Right ventricle myocardium inferior (tissue), 1 donor: ENCODE data around the gene HIPK4. TPM values are rescaled to one million over a fixed set of nuclear protein-coding genes. Genes with fewer than 3 reads are reported as not detected.
"Not testable (repeated sequence)": the region's sequence is repeated elsewhere in the genome, so short reads cannot be mapped to it uniquely, and the experiment has no call there.

ENCODE experiments used
- ATAC-seq: fragments of 200-7000 bp; cut with Tn5 transposase; one replicate; pipeline ENCODE4 v1.9.1; 2020; ENCODE audit warnings: mild to moderate bottlenecking, moderate library complexity
- DNase-seq: peaks from one replicate; pipeline ENCODE4 v3.0.0; 2021; ENCODE audit errors: missing footprints
- intact Hi-C: fragments of 100-400 bp; cut with DNase I; formaldehyde crosslinking; loops from one replicate; pipeline ENCODE4 v1.11.0; 2022
- total RNA-seq: library from RNA; stranded (reverse); fragmentation: NEBNext Ultra II Directional; extraction: Animal tissue kit (Norgen Biotek cat#: 25700); gene quantifications from one replicate; pipeline ENCODE4 v1.2.1, GENCODE V29; 2021
- donor health status: DM: no; HTN: yes; CAD: no; lungs with severe emphysema.

Gene HIPK4
- total RNA-seq, 1 donor from 2014 or later = not detected

- intact Hi-C loops = no loop called here
- no peak for ATAC-seq
Observed at GRCh38 chr19:40355975-40356680, 33.9 kb downstream of the HIPK4 start.

GRCh38 chr19:40348961-40349507 is 40.9 kb downstream of the HIPK4 start:
- ATAC-seq (no peak), DNase-seq (no peak)
- intact Hi-C loops = loop anchor here (1.0 to 5.0 kb wide), 2 partner anchors 54 to 73 kb away; no protein-coding TSS in a partner anchor

More at GRCh38 chr19:40355975-40356680, 33.9 kb downstream of the HIPK4 start:
- no peak for DNase-seq

GRCh38 chr19:40348125-40348913 is 41.7 kb downstream of the HIPK4 start, which contains the start of the genes C19orf47 and PLD3:
Gene C19orf47, minus strand, starts transcription at chr19:40348397. Its CDS starts 6,540 bp downstream, at chr19:40341857.
Gene PLD3, plus strand, starts transcription at chr19:40348695. Its CDS starts 17,789 bp downstream, at chr19:40366484.
- intact Hi-C loops = loop anchor here (5.0 kb wide), 1 partner anchor 74 kb away; no protein-coding TSS in a partner anchor
- ATAC-seq (peak; percentile 99), DNase-seq (peak; percentile 100)

GRCh38 chr19:40344422-40344821 is 45.6 kb downstream of the HIPK4 start:
- intact Hi-C loops = no loop called here
- no peak for ATAC-seq
- DNase-seq = no peak

GRCh38 chr19:40342644-40343311 is 47.2 kb downstream of the HIPK4 start:
- DNase-seq = no peak
- ATAC-seq = no peak
- intact Hi-C loops = no loop called here

GRCh38 chr19:40341601-40342482 is 48.1 kb downstream of the HIPK4 start:
- ATAC-seq (peak; percentile 94), DNase-seq (peak; percentile 84)
- intact Hi-C loops = loop anchor here (2.0 kb wide), 1 partner anchor 125 kb away; the partner anchor contains the start of gene SPTBN4

GRCh38 chr19:40339018-40339728 is 50.8 kb downstream of the HIPK4 start:
- intact Hi-C loops = no loop called here
- DNase-seq (no peak), ATAC-seq (no peak)

- intact Hi-C loops = no loop called here
- DNase-seq (no peak), ATAC-seq (no peak)
Observed at GRCh38 chr19:40337594-40337993, 52.4 kb downstream of the HIPK4 start.

- ATAC-seq (no peak), DNase-seq (no peak)
- intact Hi-C loops = no loop called here
Observed at GRCh38 chr19:40337107-40337506, 52.9 kb downstream of the HIPK4 start.

GRCh38 chr19:40336601-40336900 is 53.4 kb downstream of the HIPK4 start:
- ATAC-seq (no peak), DNase-seq (no peak)
- intact Hi-C loops = no loop called here

- intact Hi-C loops = no loop called here
- ATAC-seq (no peak), DNase-seq (no peak)
Observed at GRCh38 chr19:40335855-40336600, 54.0 kb downstream of the HIPK4 start.

GRCh38 chr19:40335101-40335500 is 54.9 kb downstream of the HIPK4 start:
- no peak for DNase-seq
- ATAC-seq = no peak
- intact Hi-C loops = no loop called here

GRCh38 chr19:40333083-40333482 is 56.9 kb downstream of the HIPK4 start:
- intact Hi-C loops, ATAC-seq, DNase-seq: not testable (repeated sequence)

GRCh38 chr19:40332669-40333068 is 57.3 kb downstream of the HIPK4 start:
- no peak for DNase-seq
- no peak for ATAC-seq
- intact Hi-C loops = no loop called here

GRCh38 chr19:40331052-40331451 is 58.9 kb downstream of the HIPK4 start:
- intact Hi-C loops = no loop called here
- ATAC-seq = no peak

More at GRCh38 chr19:40331052-40331451, 58.9 kb downstream of the HIPK4 start:
- DNase-seq = no peak
